T47D (cell line): ENCODE results near the gene MYO10.

ENCODE experiments used
- DNase-seq, 2 experiments: peaks; one replicate each; pipeline versions ENCODE4 v3.0.0 to v3.0.0-alpha.2; 2011 to 2012; ENCODE audit warnings: low read depth in 1 of 2, low spot score in 1 of 2
- JUND ChIP-seq: IDR thresholded peaks from 2 replicates; pipeline ENCODE4 v1.6.1; 2012; ENCODE audit warnings: low read depth
- in situ Hi-C: cut with HindIII; loops from 2 replicates; pipeline ENCODE4 v1.10.0; 2016; ENCODE audit warnings: low sequenced_read_pairs, low pct_unique_long_range_greater_than_20kb

MYO10 gene

DNA sequence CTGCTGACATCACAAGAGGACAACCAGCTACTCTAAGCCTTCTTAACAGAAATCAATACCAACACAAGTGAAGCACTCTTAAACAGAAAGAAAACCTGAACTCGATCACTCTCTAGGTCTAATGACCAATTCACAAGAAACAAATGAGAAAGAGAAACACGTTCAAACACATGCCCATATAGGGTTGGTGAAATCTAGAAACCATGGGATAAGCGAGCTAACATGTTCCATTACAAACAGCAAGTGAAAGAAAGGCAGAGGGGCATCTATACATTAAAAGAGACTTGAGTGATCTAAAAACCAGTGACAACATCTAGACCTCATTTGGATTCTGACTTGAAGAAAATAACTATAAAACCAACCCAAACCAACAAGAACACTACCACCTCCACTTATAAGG, 244.4 kb downstream of the MYO10 start:
- in situ Hi-C loops = no loop called here
- no peak for TF ChIP-seq JUND
- no peak for DNase-seq

GRCh38 chr5:16690243-16690852, 245.7 kb downstream of the MYO10 start:
- in situ Hi-C loops = no loop called here
- peak; percentile 71 to 72 for DNase-seq

GRCh38 chr5:16687898-16688297, 248.2 kb downstream of the MYO10 start:
- DNase-seq = no peak
- in situ Hi-C loops = no loop called here
- TF ChIP-seq JUND = no peak

More at GRCh38 chr5:16690243-16690852, 245.7 kb downstream of the MYO10 start:
- TF ChIP-seq JUND = no peak

DNA sequence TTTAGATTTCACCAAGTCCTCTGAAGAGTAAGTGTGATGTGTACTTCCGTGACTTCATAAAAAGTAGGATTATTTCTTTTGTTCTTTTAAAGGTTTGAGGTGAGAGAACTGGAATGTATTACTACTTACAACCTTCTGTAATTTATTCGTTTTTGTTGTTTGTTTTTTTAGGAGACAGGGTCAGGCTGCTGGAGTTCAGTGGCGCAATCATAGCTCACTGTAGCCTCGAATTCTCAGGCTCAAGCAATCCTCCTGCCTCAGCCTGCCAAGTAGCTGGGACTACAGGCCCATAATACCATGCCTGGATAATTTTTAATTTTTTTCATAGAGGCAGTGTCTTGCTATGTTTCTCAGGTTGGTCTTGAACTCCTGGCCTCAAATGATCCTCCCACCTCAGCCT, 251.0 kb downstream of the MYO10 start:
- no peak for DNase-seq
- in situ Hi-C loops = no loop called here
- no peak for TF ChIP-seq JUND

DNA sequence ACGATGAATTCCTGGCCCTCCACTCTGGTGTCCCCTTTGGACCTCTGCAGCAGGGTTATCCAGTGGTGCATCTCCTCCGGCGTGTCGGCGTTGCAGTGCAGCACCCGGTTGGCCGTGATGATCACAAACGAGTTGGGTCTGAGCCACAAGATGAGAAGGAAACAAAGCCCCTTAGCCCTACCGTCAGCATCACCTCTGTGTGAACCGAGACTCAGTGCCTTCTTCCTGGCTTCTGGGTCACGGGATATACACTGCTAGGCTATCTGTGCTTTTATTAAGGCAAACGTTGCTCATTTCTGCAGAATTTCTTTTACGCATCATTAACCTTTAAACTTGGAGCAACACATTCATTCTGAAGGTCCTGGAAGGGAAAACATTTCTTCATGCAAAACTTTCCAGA, 254.2 kb downstream of the MYO10 start:
- no peak for DNase-seq
- no peak for TF ChIP-seq JUND
- in situ Hi-C loops = no loop called here

GRCh38 chr5:16679863-16680262, 256.2 kb downstream of the MYO10 start:
- no peak for DNase-seq
- TF ChIP-seq JUND = no peak
- in situ Hi-C loops = no loop called here

DNA sequence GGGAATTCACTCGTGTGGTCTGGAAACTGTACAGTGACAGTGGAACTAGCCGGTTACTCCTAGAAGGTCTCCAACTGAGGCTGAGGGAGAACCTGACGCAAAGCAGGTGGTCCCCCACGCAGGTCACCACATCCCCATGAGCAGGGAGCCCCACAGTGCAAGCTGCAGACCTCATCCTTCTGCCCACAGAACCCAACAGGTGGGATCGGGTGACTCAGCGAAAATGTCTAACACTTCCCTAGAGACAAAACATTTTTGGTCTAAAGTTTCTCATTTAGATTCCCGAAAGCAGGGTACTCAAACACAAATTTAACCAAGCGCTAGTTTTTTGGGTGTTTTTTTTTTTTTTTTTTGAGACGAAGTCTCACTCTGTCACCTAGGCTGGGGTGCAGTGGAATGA, 256.9 kb downstream of the MYO10 start:
- no peak for TF ChIP-seq JUND
- no peak for DNase-seq
- in situ Hi-C loops = no loop called here

DNA sequence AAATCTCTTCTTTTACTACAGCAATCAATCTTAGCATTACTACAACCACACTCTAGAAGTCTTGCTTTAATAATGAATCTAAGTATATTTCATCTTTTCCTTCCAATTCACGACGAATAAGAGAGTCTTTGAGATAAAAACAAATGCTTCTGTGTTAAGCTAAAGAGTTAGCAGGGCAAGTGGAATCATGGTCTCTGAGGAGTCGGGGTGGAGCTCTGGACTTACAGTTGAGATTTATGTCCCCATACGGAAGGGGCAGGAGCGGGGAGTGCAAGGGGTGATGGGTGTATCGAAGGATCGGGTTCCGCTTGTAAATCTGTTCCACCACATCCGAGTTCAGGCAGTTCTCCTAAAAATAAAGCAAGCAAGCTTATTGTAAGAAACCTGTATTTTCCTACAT, 260.3 kb downstream of the MYO10 start:
- DNase-seq = no peak
- no peak for TF ChIP-seq JUND
- in situ Hi-C loops = no loop called here

GRCh38 chr5:16674750-16675149, 261.3 kb downstream of the MYO10 start:
- in situ Hi-C loops = no loop called here

DNA sequence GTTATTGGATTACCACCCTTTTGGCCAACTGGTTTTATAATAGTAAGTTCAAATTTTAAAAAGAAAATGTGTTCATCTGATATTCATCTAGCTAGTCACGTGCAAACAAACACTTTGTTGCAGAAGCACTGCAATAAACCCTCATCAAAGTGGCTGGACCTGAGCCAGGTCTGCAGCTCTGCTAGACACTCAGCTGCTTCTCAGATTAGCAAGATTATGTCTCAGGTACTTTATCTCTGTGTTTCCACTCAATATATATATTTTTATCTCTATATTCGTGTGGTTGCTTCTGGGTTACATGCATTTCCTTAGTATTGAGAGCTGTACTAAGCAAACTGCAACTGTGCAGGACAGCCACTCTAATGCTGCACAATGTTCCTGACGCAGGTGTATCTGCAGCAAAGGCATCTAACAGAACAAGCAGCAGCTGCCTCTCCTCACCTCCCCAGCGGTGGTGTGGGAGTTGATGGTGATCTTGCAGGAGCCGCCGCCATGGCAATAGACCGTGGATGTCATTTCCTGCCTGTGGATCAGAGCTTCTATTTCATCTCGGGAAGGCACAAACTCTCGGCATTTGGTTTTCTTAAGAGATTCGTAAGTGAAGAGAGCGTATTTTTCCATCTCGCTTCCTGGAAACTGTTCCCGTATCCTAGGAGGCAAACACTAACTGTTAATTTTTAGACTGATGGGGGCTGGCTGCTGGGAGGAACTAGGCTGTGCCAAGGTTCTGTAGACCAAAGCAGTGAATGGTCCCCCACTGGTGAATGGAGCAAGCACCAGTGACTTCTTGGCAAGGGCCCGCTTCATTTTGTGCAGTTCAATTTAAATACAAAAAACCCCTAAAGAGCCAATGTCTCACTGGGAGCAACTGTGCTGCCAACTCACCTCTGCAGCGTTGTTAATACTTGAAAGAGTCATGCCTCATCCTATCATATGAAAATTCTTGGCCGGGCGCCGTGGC, 262.6 kb downstream of the MYO10 start:
- no peak for DNase-seq
- TF ChIP-seq JUND = no peak
- in situ Hi-C loops = no loop called here

More at GRCh38 chr5:16674750-16675149, 261.3 kb downstream of the MYO10 start:
- TF ChIP-seq JUND = no peak
- no peak for DNase-seq

DNA sequence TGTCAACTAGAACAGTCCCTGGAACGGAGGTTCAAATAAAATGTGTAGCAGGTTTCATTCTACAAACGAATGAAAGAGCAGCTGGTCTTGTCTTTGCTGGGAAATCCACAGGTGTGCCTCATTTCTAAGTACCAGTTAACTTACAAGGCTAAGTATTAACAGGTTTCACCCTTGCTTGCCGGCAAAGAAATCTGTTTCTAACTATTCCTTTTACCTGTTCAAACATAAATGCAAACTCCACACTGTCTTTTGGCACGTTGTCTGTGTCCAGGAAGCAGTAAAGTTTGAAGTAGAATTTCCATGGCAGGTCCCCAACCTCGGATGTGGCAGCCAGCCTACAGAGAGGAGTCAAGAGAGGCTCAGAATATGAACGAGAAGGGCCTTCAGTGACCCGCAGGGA, 264.9 kb downstream of the MYO10 start:
- DNase-seq = no peak
- TF ChIP-seq JUND = no peak
- in situ Hi-C loops = no loop called here

GRCh38 chr5:16669776-16670175, 266.3 kb downstream of the MYO10 start:
- DNase-seq = no peak
- TF ChIP-seq JUND = no peak
- in situ Hi-C loops = no loop called here

GRCh38 chr5:16668631-16669030, 267.5 kb downstream of the MYO10 start:
- no peak for DNase-seq

More at GRCh38 chr5:16668631-16669030, 267.5 kb downstream of the MYO10 start:
- no peak for TF ChIP-seq JUND
- in situ Hi-C loops = no loop called here
